Measurements from ENCODE around the gene AARS1. TPM values are rescaled to one million over a fixed set of nuclear protein-coding genes. Genes with fewer than 3 reads are reported as not detected.

Gene AARS1
- 325 and 344 TPM in 2 replicates for polyA plus RNA-seq (2011; rRNA removed)
- 154 and 159 TPM in 2 replicates for polyA plus RNA-seq (2012; cell fraction: cytosol; rRNA removed)
- polyA plus RNA-seq (2012; cell fraction: nucleus; rRNA removed), result 192 and 210 TPM in 2 replicates
- 123 to 137 TPM (median 134 TPM) in 3 replicates for polyA plus RNA-seq (2017; fragmentation: RNase III; extraction: RNeasy Plus Mini Kit Qiagen cat#74134 plus additional on column Dnase treatment)
- 302 and 339 TPM in 2 replicates for polyA minus RNA-seq (2011; rRNA and poly(A)+ RNA removed)

DNA sequence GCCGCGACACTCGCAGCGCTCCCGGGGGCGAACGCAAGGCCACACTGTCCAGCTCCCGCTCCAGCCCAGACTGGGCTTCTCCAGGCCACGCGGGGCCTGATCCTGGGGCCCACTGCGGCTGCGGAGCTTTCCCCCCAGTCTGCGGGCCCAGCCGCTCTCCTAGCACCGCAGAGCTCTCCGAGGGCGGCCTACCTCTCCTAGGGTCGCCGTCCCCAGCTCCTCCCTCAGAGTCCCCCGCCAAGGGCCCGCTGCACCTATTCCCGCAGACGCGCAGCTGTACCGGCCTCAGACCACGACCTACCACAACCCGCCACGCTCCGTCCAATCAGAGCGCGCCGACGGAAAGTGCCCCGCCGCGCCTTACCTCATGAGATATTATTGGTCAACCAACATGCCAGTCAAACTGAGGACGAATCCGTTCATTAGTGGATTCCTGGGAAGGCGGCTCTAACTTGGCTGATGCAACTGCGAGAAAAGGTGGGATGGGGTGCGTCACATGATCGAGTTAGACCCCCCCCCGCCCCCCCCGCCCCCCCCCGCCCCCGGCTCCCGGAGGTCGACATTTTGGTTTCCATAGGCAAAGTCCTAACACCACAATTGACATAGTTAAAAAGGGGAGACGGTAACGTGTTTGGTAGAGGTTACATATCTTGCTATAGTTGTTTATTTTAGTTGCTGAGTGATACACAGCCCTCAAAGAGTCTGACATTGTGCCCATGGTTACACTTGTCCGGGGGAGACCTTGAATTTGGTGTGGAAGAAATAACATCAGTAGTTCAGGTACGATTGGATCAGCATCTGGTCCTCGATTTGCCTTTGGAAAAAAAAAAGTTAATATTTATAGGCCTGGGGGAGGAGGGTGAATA is at the start of gene AARS1:
Gene AARS1 (minus strand): TSS at position 278 of the 866 bp plus-strand sequence. CDS start 6,743 bp downstream, outside the sequence.
- Histone ChIP-seq H3K4me3 (peak within 1 kb of the TSS; percentile 100), H3K4me2 (peak within 1 kb of the TSS; percentile 91), H3K4me1 (peaks cover 28% of the 10 kb centered on the region), H3K9me3 (no peaks in the 10 kb centered on the region), H3K27ac (peak within 1 kb of the TSS; percentile 95 to 100)
- peak; percentile 99 to 100 for DNase-seq (ENCODE audit: low read depth in 1 of 2, low spot score in 1 of 2)
- WGBS (ENCODE audit: missing lambda C conversion rate), result 2% methylated on average over 45 of the region's 53 CpGs
- no peak for FAIRE-seq
- ChIA-PET CTCF (interaction anchor here (0.9 to 1.3 kb wide), 2 partner anchors 182 to 235 kb away, joined by 3 to 4 read pairs; no protein-coding TSS in a partner anchor), POLR2A (interaction anchor here (0.7 to 2.6 kb wide), 13 partner anchors 9 to 90 kb away, joined by 3 to 36 read pairs (median 3); partner anchors contain the start of genes DDX19A, DDX19B and EXOSC6)
- peak; percentile 99 to 100 for ATAC-seq
- TF ChIP-seq EHMT2 (IDR thresholded peaks at IDR 0.05; ENCODE audit: low read depth) (no peak), MAZ (IDR thresholded peaks at IDR 0.05; ENCODE audit: borderline replicate concordance, low read depth, low read length) (peak; percentile 86; the same call in 1 of the 2 replicates), PHF8 (IDR thresholded peaks at IDR 0.05; ENCODE audit: borderline replicate concordance, low read depth) (peak; percentile 91), HEYL (CRISPR knock-in tag; IDR thresholded peaks at IDR 0.05) (no peak), SMC3 (IDR thresholded peaks at IDR 0.05) (no peak), GATA3 (IDR thresholded peaks at IDR 0.05; ENCODE audit: borderline replicate concordance) (no peak), ATOH8 (CRISPR knock-in tag; IDR thresholded peaks at IDR 0.05; ENCODE audit: low read depth) (no peak), HOXA7 (CRISPR knock-in tag; IDR thresholded peaks at IDR 0.05) (no peak; the same call in 1 of the 2 replicates), ESRRA (IDR thresholded peaks at IDR 0.05; ENCODE audit: borderline replicate concordance, low read length) (no peak), RARB (CRISPR knock-in tag; IDR thresholded peaks at IDR 0.05) (no peak), BHLHE40 (IDR thresholded peaks at IDR 0.05; ENCODE audit: low read depth, low read length) (no peak), KDM1A (IDR thresholded peaks at IDR 0.05; ENCODE audit: low read depth) (no peak), TFCP2L1 (CRISPR knock-in tag; IDR thresholded peaks at IDR 0.05) (0 out of 2 replicates have a peak, but pooled peaks have one; percentile 22), EHF (CRISPR knock-in tag; IDR thresholded peaks at IDR 0.05) (0 out of 2 replicates have a peak, but pooled peaks have one; percentile 58), BCL3 (IDR thresholded peaks at IDR 0.05) (peak; percentile 89; the same call in 2 of the 3 replicates), NFE2L2 (conservative IDR thresholded peaks at IDR 0.05; ENCODE audit: low read length) (no peak), NR3C1 (IDR thresholded peaks at IDR 0.05) (no peak), FOXS1 (CRISPR knock-in tag; IDR thresholded peaks at IDR 0.05) (no peak), CHD2 (IDR thresholded peaks at IDR 0.05; ENCODE audit: low read length, partially characterized antibody) (no peak), RNF2 (IDR thresholded peaks at IDR 0.05; ENCODE audit: borderline replicate concordance, low read depth) (no peak), CHD4 (IDR thresholded peaks at IDR 0.05; ENCODE audit: borderline replicate concordance) (no peak), ZC3H11A (IDR thresholded peaks at IDR 0.05) (no peak), FOSL2 (IDR thresholded peaks at IDR 0.05) (no peak), FOSL2 (CRISPR knock-in tag; IDR thresholded peaks at IDR 0.05) (0 out of 2 replicates have a peak, but pooled peaks have one; percentile 18), ZSCAN20 (CRISPR knock-in tag; IDR thresholded peaks at IDR 0.05) (no peak), REST (IDR thresholded peaks at IDR 0.05) (peak; percentile 36; the same call in 1 of the 2 replicates), CEBPB (IDR thresholded peaks at IDR 0.05) (peak; percentile 30 to 79; a peak in 2 of 4 replicates), JUN (IDR thresholded peaks at IDR 0.05) (peak; percentile 83 to 98), RFX5 (IDR thresholded peaks at IDR 0.05) (0 out of 2 replicates have a peak, but pooled peaks have one; percentile 53), POLR2AphosphoS2 (conservative IDR thresholded peaks at IDR 0.05; ENCODE audit: low read length) (no peak)
- TF ChIP-seq, protein P1, sequence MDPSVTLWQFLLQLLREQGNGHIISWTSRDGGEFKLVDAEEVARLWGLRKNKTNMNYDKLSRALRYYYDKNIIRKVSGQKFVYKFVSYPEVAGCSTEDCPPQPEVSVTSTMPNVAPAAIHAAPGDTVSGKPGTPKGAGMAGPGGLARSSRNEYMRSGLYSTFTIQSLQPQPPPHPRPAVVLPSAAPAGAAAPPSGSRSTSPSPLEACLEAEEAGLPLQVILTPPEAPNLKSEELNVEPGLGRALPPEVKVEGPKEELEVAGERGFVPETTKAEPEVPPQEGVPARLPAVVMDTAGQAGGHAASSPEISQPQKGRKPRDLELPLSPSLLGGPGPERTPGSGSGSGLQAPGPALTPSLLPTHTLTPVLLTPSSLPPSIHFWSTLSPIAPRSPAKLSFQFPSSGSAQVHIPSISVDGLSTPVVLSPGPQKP (IDR thresholded peaks at IDR 0.05; ENCODE audit: low read depth, low read length), result no peak
- TF ChIP-seq, protein P2, sequence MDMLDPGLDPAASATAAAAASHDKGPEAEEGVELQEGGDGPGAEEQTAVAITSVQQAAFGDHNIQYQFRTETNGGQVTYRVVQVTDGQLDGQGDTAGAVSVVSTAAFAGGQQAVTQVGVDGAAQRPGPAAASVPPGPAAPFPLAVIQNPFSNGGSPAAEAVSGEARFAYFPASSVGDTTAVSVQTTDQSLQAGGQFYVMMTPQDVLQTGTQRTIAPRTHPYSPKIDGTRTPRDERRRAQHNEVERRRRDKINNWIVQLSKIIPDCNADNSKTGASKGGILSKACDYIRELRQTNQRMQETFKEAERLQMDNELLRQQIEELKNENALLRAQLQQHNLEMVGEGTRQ (IDR thresholded peaks at IDR 0.05), result peak; percentile 76

Data from A549 (cell line).